Breast epithelium (tissue), 3 donors: ENCODE data around the gene BRI3.

Experiments
- POLR2A ChIP-seq: fragments of 450-650 bp; IDR thresholded peaks from one replicate; pipeline ENCODE4 v1.6.1; 2016; ENCODE audit warnings: antibody characterized with exemption, mild to moderate bottlenecking, moderate library complexity
- POLR2AphosphoS5 ChIP-seq, 3 donors: sonication (generic); formaldehyde crosslinking; IDR thresholded peaks; one replicate each; pipeline ENCODE4 v1.6.1; 2017; ENCODE audit warnings: antibody characterized with exemption in 3 of 3
- TF ChIP-seq, protein P1 (sequence below), 3 donors: fragments of 450-650 bp; IDR thresholded peaks; one replicate each; pipeline ENCODE4 v1.5.1; 2016 to 2017; ENCODE audit warnings: antibody characterized with exemption in 3 of 3, mild to moderate bottlenecking in 3 of 3, moderate library complexity in 3 of 3

DNA sequence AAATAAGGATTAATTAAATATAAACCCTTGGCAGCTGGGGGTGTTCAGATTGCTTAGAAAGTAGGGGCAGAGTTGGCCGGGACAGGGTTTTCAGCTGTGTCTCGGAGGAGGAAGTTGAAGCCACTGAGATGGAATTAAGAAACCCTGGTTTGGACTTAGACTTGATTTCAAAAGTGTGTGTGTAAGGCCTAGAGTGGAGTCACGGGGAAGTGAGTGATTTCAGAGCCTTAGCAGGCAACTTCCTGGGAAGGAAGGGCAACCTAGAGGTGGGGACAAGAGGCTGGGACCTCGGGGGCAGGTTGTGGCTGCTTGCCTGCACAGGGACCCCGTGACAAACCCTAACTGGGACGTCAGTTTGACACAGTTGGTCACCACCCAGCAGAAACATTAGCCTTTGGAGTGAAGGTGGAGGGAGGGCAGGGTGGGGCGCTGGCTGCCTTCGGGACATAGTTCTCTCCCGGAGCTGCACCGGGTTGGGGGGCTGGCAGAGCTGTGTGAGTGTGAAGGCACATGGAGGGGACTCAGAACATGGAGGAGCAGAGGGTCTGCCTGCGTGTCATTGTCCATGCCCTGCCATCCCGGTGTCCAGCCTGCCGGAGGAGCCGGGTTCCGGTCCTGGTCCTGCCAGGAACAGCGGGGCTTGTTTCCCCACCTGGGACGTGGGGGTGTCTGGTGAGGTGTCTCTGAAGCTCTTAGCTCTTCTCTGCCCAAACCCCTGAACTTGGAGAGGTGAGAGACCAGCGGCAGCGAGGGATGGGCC, 1.8 kb downstream of the BRI3 start:
- TF ChIP-seq, protein P1, sequence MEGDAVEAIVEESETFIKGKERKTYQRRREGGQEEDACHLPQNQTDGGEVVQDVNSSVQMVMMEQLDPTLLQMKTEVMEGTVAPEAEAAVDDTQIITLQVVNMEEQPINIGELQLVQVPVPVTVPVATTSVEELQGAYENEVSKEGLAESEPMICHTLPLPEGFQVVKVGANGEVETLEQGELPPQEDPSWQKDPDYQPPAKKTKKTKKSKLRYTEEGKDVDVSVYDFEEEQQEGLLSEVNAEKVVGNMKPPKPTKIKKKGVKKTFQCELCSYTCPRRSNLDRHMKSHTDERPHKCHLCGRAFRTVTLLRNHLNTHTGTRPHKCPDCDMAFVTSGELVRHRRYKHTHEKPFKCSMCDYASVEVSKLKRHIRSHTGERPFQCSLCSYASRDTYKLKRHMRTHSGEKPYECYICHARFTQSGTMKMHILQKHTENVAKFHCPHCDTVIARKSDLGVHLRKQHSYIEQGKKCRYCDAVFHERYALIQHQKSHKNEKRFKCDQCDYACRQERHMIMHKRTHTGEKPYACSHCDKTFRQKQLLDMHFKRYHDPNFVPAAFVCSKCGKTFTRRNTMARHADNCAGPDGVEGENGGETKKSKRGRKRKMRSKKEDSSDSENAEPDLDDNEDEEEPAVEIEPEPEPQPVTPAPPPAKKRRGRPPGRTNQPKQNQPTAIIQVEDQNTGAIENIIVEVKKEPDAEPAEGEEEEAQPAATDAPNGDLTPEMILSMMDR (IDR thresholded peaks at IDR 0.05) = no peak
- TF ChIP-seq POLR2A (no peak), POLR2AphosphoS5 (IDR thresholded peaks at IDR 0.05) (peak in 1 of 3 donors; percentile 53)
